NCI-H2227 (cell line): ENCODE results near the gene PPOX.

Source experiments
- DNase-seq: peaks from one replicate; lab custom pipeline; 2025; ENCODE audit not compliant: unreplicated experiment; lab: John Stamatoyannopoulos, UW

PPOX gene

GRCh38 chr1:161153176-161153575 lies 13.1 kb upstream of the PPOX start:
- no peak for DNase-seq

GRCh38 chr1:161153682-161154337 lies 12.4 kb upstream of the PPOX start, which contains the start of gene UFC1:
UFC1 (plus strand) TSS chr1:161153978; CDS start chr1:161153998, 20 bp downstream.
- DNase-seq = peak; percentile 90

GRCh38 chr1:161157867-161158266 lies 8.4 kb upstream of the PPOX start:
- no peak for DNase-seq

- DNase-seq = peak; percentile 46
These were observed 7.8 kb upstream of the PPOX start for GRCh38 chr1:161158316-161159010.

GRCh38 chr1:161159087-161159912 lies 6.9 kb upstream of the PPOX start, which contains the start of gene USP21:
USP21 (plus strand) TSS chr1:161159500; CDS start chr1:161160641, 1,141 bp downstream.
- peak; percentile 96 for DNase-seq

- DNase-seq = no peak
These were observed 6.3 kb upstream of the PPOX start for GRCh38 chr1:161159913-161160243.

GRCh38 chr1:161160671-161161145 lies 5.5 kb upstream of the PPOX start:
- no peak for DNase-seq

GRCh38 chr1:161161652-161162051 lies 4.6 kb upstream of the PPOX start:
- no peak for DNase-seq

- DNase-seq = no peak
These were observed 4.2 kb upstream of the PPOX start for GRCh38 chr1:161162052-161162451.

- no peak for DNase-seq
These were observed 3.4 kb upstream of the PPOX start for GRCh38 chr1:161162806-161163205.

- no peak for DNase-seq
These were observed 2.4 kb upstream of the PPOX start for GRCh38 chr1:161163793-161164192.

- DNase-seq = no peak
These were observed 1.2 kb upstream of the PPOX start for GRCh38 chr1:161164901-161165610.

- DNase-seq = peak; percentile 43
These were observed 683 bp downstream of the PPOX start for GRCh38 chr1:161166669-161167548.

GRCh38 chr1:161168906-161169305 lies 2.7 kb downstream of the PPOX start:
- DNase-seq = no peak

GRCh38 chr1:161171191-161171590 lies 5.0 kb downstream of the PPOX start:
- no peak for DNase-seq

- DNase-seq = no peak
These were observed 5.5 kb downstream of the PPOX start for GRCh38 chr1:161171696-161172095.

- DNase-seq = no peak
These were observed 6.1 kb downstream of the PPOX start for GRCh38 chr1:161172349-161172748.

GRCh38 chr1:161172776-161173376 lies 6.7 kb downstream of the PPOX start:
- no peak for DNase-seq

GRCh38 chr1:161173711-161174110 lies 7.5 kb downstream of the PPOX start:
- no peak for DNase-seq

GRCh38 chr1:161174911-161175310 lies 8.7 kb downstream of the PPOX start:
- no peak for DNase-seq
